Astrocyte of the spinal cord (primary cell): Measurements from ENCODE around the gene PDZD2.
"Not testable (repeated sequence)": the region's sequence is repeated elsewhere in the genome, so short reads cannot be mapped to it uniquely, and the experiment has no call there.

ENCODE experiments used
- DNase-seq: peaks from one replicate; pipeline ENCODE4 v3.0.0; 2011; ENCODE audit warnings: low read depth, low spot score
- H3K4me3 ChIP-seq: 2 replicates; pipeline ENCODE4 v1.5.1; 2011; ENCODE audit warnings: low read depth, mild to moderate bottlenecking, low read length, moderate library complexity
- CTCF ChIP-seq: IDR thresholded peaks from 2 replicates; pipeline ENCODE4 v1.5.1; 2012; ENCODE audit warnings: low read depth, mild to moderate bottlenecking, low read length, inconsistent platforms
- in situ Hi-C: cut with HindIII; loops from 2 replicates; pipeline ENCODE4 v1.10.0; 2017; ENCODE audit warnings: low sequenced_read_pairs

PDZD2 gene

DNA sequence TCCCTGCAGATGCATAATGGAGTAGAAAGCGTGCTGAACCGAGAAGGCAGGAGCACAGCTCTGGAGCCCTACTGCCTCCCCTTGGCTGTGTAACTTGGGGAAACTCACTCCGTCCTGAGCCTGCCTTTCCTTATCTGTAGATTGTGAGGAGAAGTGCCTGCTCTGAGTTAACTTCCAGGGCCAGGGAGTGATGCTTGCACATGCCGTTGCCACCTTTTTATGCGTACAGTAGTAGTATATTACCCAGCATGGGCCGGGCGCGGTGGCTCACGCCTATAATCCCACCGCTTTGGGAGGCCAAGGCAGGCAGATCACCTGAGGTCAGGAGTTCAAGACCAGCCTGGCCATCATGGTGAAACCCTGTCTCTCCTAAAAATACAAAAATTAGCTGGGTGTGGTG, 87.1 kb downstream of the PDZD2 start:
- no peak for TF ChIP-seq CTCF
- in situ Hi-C loops: no loop called here
- no peak overlapping the region for H3K4me3 ChIP-seq
- DNase-seq: no peak

- in situ Hi-C loops: no loop called here
- DNase-seq: no peak
- no peak for TF ChIP-seq CTCF
Observed at GRCh38 chr5:31726952-31727351, 88.0 kb downstream of the PDZD2 start.

DNA sequence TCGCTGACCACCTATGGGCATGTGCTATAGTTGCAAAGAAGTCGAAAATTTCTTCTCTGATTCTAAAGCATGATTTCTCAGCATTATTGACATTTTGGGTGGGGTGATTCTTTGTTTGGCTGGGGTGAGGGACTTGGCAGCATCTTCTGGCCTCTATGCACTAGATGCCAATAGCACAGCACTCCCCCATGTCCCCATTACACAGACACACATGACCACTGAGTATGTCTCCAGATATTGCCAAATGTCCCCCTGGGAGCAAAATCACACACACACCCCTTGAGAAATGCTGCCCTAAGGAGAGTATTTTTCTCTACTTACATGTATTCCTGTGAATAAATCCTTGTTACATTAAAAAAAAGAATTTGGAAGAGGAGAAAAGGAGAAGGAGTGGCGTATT, 89.1 kb downstream of the PDZD2 start:
- no peak overlapping the region for H3K4me3 ChIP-seq
- in situ Hi-C loops: no loop called here
- no peak for DNase-seq
- TF ChIP-seq CTCF: no peak

More at GRCh38 chr5:31726952-31727351, 88.0 kb downstream of the PDZD2 start:
- H3K4me3 ChIP-seq: no peak overlapping the region

GRCh38 chr5:31728806-31729205, 89.9 kb downstream of the PDZD2 start:
- DNase-seq, in situ Hi-C loops, H3K4me3 ChIP-seq: not testable (repeated sequence)

GRCh38 chr5:31730139-31730538, 91.2 kb downstream of the PDZD2 start:
- no peak for DNase-seq
- no peak for TF ChIP-seq CTCF
- in situ Hi-C loops: no loop called here
- no peak overlapping the region for H3K4me3 ChIP-seq

DNA sequence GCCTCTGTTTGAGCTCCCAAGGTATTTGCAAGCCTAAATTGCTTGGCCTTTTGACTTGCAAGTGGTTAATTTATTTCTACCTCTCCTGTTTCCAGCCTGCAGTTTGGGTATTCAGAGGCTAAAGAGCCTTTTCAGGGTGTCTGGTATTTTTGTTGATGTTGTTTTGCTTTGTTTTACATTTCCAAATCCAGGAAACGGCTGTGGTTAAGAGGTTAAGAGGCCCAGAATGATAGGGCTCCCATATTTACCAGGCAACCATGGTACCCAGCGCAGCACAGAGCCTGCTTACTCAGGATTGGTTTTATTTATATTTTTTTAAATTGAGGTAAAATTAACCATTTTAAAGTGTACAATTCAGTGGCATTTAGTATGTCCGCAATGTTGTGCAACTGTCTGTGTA, 92.1 kb downstream of the PDZD2 start:
- H3K4me3 ChIP-seq: no peak overlapping the region
- TF ChIP-seq CTCF: no peak
- in situ Hi-C loops: no loop called here
- DNase-seq: no peak

- DNase-seq: no peak
- H3K4me3 ChIP-seq: no peak overlapping the region
- no peak for TF ChIP-seq CTCF
- in situ Hi-C loops: no loop called here
Observed at GRCh38 chr5:31731710-31732301, 92.9 kb downstream of the PDZD2 start.

DNA sequence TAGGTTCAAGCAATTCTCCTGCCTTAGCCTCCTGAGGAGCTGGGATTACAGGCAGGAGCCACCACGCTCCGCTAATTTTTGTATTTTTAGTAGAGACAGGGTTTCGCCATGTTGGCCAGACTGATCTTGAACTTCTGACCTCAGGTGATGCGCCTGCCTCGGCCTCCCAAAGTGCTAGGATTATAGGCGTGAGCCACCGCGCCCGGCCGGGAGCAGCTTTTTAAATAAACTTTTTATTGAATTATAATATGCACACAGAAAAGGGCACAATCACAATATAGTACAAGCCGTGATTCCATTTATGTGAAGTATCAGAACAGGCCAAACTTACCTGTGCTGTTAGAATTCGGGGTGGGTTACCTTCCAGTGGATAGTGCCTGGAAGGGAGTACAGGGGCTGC, 93.9 kb downstream of the PDZD2 start:
- H3K4me3 ChIP-seq, in situ Hi-C loops, DNase-seq: not testable (repeated sequence)
